ENCODE results near the gene RBPJL. TPM values are rescaled to one million over a fixed set of nuclear protein-coding genes. Genes with fewer than 3 reads are reported as not detected.

RBPJL gene
- total and polyA plus RNA-seq, 2 of the 13 experiments (the other 11 are each of a cell fraction or from before 2014, with no cell fraction given) = not detected

GRCh38 chr20:45342855-45343531 lies 36.4 kb downstream of the RBPJL start (continued):
- TF ChIP-seq ZBTB40 (IDR thresholded peaks at IDR 0.05) = no peak
- no peak for TF ChIP-seq ZBTB40 (CRISPR knock-in tag; IDR thresholded peaks at IDR 0.05)
- TF ChIP-seq ZBTB33 (CRISPR knock-in tag; IDR thresholded peaks at IDR 0.05) = no peak
- TF ChIP-seq ZNF124 (CRISPR knock-in tag; IDR thresholded peaks at IDR 0.05) = 0 out of 2 replicates have a peak, but pooled peaks have one; percentile 15
- peak; percentile 69; the same call in 1 of the 2 replicates for TF ChIP-seq ZNF773 (CRISPR knock-in tag; IDR thresholded peaks at IDR 0.05; ENCODE audit: borderline replicate concordance)
- TF ChIP-seq ZNF496 (CRISPR knock-in tag; IDR thresholded peaks at IDR 0.05; ENCODE audit: insufficient replicate concordance) = no peak
- TF ChIP-seq TIGD3 (CRISPR knock-in tag; IDR thresholded peaks at IDR 0.05; ENCODE audit: borderline replicate concordance) = no peak
- no peak for TF ChIP-seq ZNF3 (CRISPR knock-in tag; IDR thresholded peaks at IDR 0.05)
- TF ChIP-seq ZNF790 (CRISPR knock-in tag; IDR thresholded peaks at IDR 0.05; ENCODE audit: borderline replicate concordance) = no peak
- TF ChIP-seq ZNF878 (CRISPR knock-in tag; IDR thresholded peaks at IDR 0.05) = no peak

Data from HepG2 (cell line).